K562 (cell line): ENCODE measurements around the gene ZNF181. TPM values are rescaled to one million over a fixed set of nuclear protein-coding genes. Genes with fewer than 3 reads are reported as not detected.

Experiments
- ARID4B ChIP-seq: sonication (generic); formaldehyde crosslinking; IDR thresholded peaks from 2 replicates; pipeline ENCODE4 v1.8.0; 2022; ENCODE audit warnings: mild to moderate bottlenecking, missing genetic modification reagents
- ATF1 ChIP-seq, 2 experiments: fragments of 450-650 bp in 1 of 2; IDR thresholded peaks; 2 replicates each; pipeline ENCODE4 v1.6.1; 2016; ENCODE audit warnings: missing compliant biosample characterization in 1 of 2, missing genetic modification characterization in 1 of 2
- DMBX1 ChIP-seq: fragments of 250-450 bp; sonication (Bioruptor Pico); IDR thresholded peaks from 2 replicates; pipeline ENCODE4 v1.8.0; 2022; ENCODE audit warnings: inconsistent platforms, mild to moderate bottlenecking, moderate library complexity, borderline replicate concordance
- ERF ChIP-seq: fragments of 450-650 bp; formaldehyde crosslinking; IDR thresholded peaks from 2 replicates; pipeline ENCODE4 v1.4.0; 2020; ENCODE audit warnings: mild to moderate bottlenecking, mixed read lengths
- ETV5 ChIP-seq: sonication (generic); formaldehyde crosslinking; IDR thresholded peaks from 2 replicates; pipeline ENCODE4 v1.4.0; 2020; ENCODE audit warnings: low read depth, mild to moderate bottlenecking, missing genetic modification reagents
- PHF8 ChIP-seq: fragments of 200-600 bp; sonication (generic); IDR thresholded peaks from 2 replicates; pipeline ENCODE4 v1.6.1; 2012; ENCODE audit warnings: mixed run types, mild to moderate bottlenecking, inconsistent platforms, low read length, moderate library complexity, borderline replicate concordance
- PKNOX1 ChIP-seq: fragments of 450-650 bp; IDR thresholded peaks from 2 replicates; pipeline ENCODE4 v1.6.1; 2016
- PML ChIP-seq: IDR thresholded peaks from 2 replicates; pipeline ENCODE4 v1.6.1; 2012; ENCODE audit warnings: low read length, inconsistent platforms
- RNF2 ChIP-seq: sonication (generic); IDR thresholded peaks from 2 replicates; pipeline ENCODE4 v1.6.1; 2016
- SAFB2 ChIP-seq: fragments of 200-400 bp; formaldehyde crosslinking; IDR thresholded peaks from 2 replicates; pipeline ENCODE4 v1.6.1; 2018; ENCODE audit warnings: borderline replicate concordance, low read length, low read depth, moderate library complexity; ENCODE audit not compliant: severe bottlenecking
- SMARCB1 ChIP-seq: IDR thresholded peaks from 2 replicates; pipeline ENCODE4 v1.6.1; 2011; ENCODE audit warnings: improper control_type of control experiment, low read depth; ENCODE audit not compliant: insufficient read length
- TAF9B ChIP-seq: fragments of 450-650 bp; IDR thresholded peaks from 2 replicates; pipeline ENCODE4 v1.6.1; 2018; ENCODE audit warnings: mild to moderate bottlenecking; ENCODE audit not compliant: partially characterized antibody
- TCFL5 ChIP-seq: fragments of 250-450 bp; sonication (Bioruptor Pico); conservative IDR thresholded peaks from 2 replicates; pipeline ENCODE4 v1.6.1; 2021; ENCODE audit warnings: mild to moderate bottlenecking, moderate library complexity, matching md5 sums
- VEZF1 ChIP-seq: fragments of 200-800 bp; sonication (Bioruptor generic); IDR thresholded peaks from 2 replicates; pipeline ENCODE4 v1.6.1; 2017; ENCODE audit warnings: missing genetic modification characterization, missing compliant biosample characterization
- ZBED1 ChIP-seq: IDR thresholded peaks from 2 replicates; pipeline ENCODE4 v1.6.1; 2014
- ZNF121 ChIP-seq: sonication (generic); formaldehyde crosslinking; conservative IDR thresholded peaks from 2 replicates; pipeline ENCODE4 v1.8.0; 2022; ENCODE audit warnings: missing genetic modification reagents
- ZNF174 ChIP-seq: fragments of 250-450 bp; sonication (Bioruptor Pico); IDR thresholded peaks from 2 replicates; pipeline ENCODE4 v1.4.0; 2020; ENCODE audit warnings: mild to moderate bottlenecking
- ZNF551 ChIP-seq: fragments of 250-450 bp; sonication (Bioruptor Pico); IDR thresholded peaks from 2 replicates; pipeline ENCODE4 v1.5.0; 2021; ENCODE audit warnings: mild to moderate bottlenecking, moderate library complexity
- polyA plus RNA-seq, 8 experiments: library from polyadenylated mRNA; depleted of rRNA in 4 of 8; stranded (reverse) in 5 of 8; unstranded in 3 of 8; fragments of >200 nt; fragmentation: Nextera tagmentation in 2 of 8; fragmentation: Illumina TruSeq in 1 of 8; extraction: Ambion mirVana in 2 of 8; extraction: Trizol in 1 of 8; gene quantifications; 2 replicates each; pipeline versions ENCODE4 v1.2.1 to v1.2.3, GENCODE V29; 2011 to 2014; ENCODE audit warnings: inconsistent platforms in 1 of 8, missing spikeins in 1 of 8
- total RNA-seq, 7 experiments: library from RNA; depleted of rRNA in 6 of 7; stranded (reverse); fragments of >200 nt in 6 of 7; fragmentation: Illumina TruSeq in 2 of 7; extraction: Trizol in 2 of 7; gene quantifications; 2 replicates each; pipeline versions ENCODE4 v1.2.1 to v1.2.3, GENCODE V29; 2011 to 2021; ENCODE audit warnings: low replicate concordance in 1 of 7

Gene ZNF181
- total and polyA plus RNA-seq, 9 of the 15 experiments (the other 6 are each of a cell fraction or from before 2014, with no cell fraction given) = 4.3 to 20.3 (median 12.1) TPM

- TF ChIP-seq VEZF1 (CRISPR knock-in tag) = peak; percentile 58; the same call in 1 of the 2 replicates
- TF ChIP-seq ZNF551 (CRISPR knock-in tag) = no peak
- TF ChIP-seq ERF = 0 out of 2 replicates have a peak, but pooled peaks have one; percentile 12
- no peak for TF ChIP-seq ATF1 (CRISPR knock-in tag; IDR thresholded peaks at IDR 0.05)
- TF ChIP-seq ATF1 (tag; IDR thresholded peaks at IDR 0.05) = peak; percentile 99
- peak; percentile 45 for TF ChIP-seq ETV5
- TF ChIP-seq PKNOX1 = peak; percentile 36; the same call in 1 of the 2 replicates
- peak; percentile 74 for TF ChIP-seq RNF2
- 0 out of 2 replicates have a peak, but pooled peaks have one; percentile 70 for TF ChIP-seq ZNF174 (CRISPR knock-in tag)
- TF ChIP-seq DMBX1 (CRISPR knock-in tag) = 0 out of 2 replicates have a peak, but pooled peaks have one; percentile 60
- TF ChIP-seq SMARCB1 = no peak
- TF ChIP-seq TCFL5 = no peak
- TF ChIP-seq ZBED1 = 0 out of 2 replicates have a peak, but pooled peaks have one; percentile 43
- TF ChIP-seq PHF8 = peak; percentile 92; the same call in 1 of the 2 replicates
- peak; percentile 24; the same call in 1 of the 2 replicates for TF ChIP-seq PML
- TF ChIP-seq ARID4B = peak; percentile 54
- no peak for TF ChIP-seq ZNF121
- no peak for TF ChIP-seq SAFB2
- TF ChIP-seq TAF9B = peak; percentile 71
Observed at GRCh38 chr19:34733746-34734536, at the start of gene ZNF181 (continued).
